H54 (cell line): ENCODE data around the gene PLPP4.

ENCODE experiments used
- DNase-seq: peaks from one replicate; pipeline ENCODE4 v3.0.0; 2011; ENCODE audit warnings: low spot score, mixed read lengths; ENCODE audit not compliant: insufficient read length
- FAIRE-seq: peaks from 3 replicates; lab custom pipeline; 2011; peaks lifted over from hg19 to GRCh38; lab: Jason Lieb, UNC
- POLR2A ChIP-seq: IDR thresholded peaks from 2 replicates; pipeline ENCODE4 v1.6.1; 2011; ENCODE audit warnings: low read depth, mild to moderate bottlenecking, low read length

The PLPP4 gene

GRCh38 chr10:120462018-120462682, 5.1 kb downstream of the PLPP4 start:
- FAIRE-seq, result no peak
- DNase-seq, result no peak
- TF ChIP-seq POLR2A, result no peak

GRCh38 chr10:120465138-120465537, 8.1 kb downstream of the PLPP4 start:
- no peak for FAIRE-seq
- no peak for DNase-seq
- TF ChIP-seq POLR2A, result no peak

- FAIRE-seq (no peak), DNase-seq (no peak)
- TF ChIP-seq POLR2A, result no peak
Observed at GRCh38 chr10:120466006-120466405, 9.0 kb downstream of the PLPP4 start.

GRCh38 chr10:120473593-120473992, 16.6 kb downstream of the PLPP4 start:
- DNase-seq (no peak), FAIRE-seq (no peak)
- no peak for TF ChIP-seq POLR2A

GRCh38 chr10:120474956-120475355, 17.9 kb downstream of the PLPP4 start:
- DNase-seq (no peak), FAIRE-seq (no peak)
- TF ChIP-seq POLR2A, result no peak

- no peak for TF ChIP-seq POLR2A
- DNase-seq (no peak), FAIRE-seq (no peak)
Observed at GRCh38 chr10:120475844-120476791, 19.1 kb downstream of the PLPP4 start.

GRCh38 chr10:120477021-120477742, 20.2 kb downstream of the PLPP4 start:
- no peak for TF ChIP-seq POLR2A
- DNase-seq (no peak), FAIRE-seq (no peak)

- no peak for TF ChIP-seq POLR2A
- no peak for DNase-seq
- FAIRE-seq, result no peak
Observed at GRCh38 chr10:120477743-120478141, 20.7 kb downstream of the PLPP4 start.

- FAIRE-seq, result no peak
- no peak for DNase-seq
- no peak for TF ChIP-seq POLR2A
Observed at GRCh38 chr10:120478386-120478785, 21.4 kb downstream of the PLPP4 start.

- no peak for DNase-seq
- FAIRE-seq, result no peak
- TF ChIP-seq POLR2A, result no peak
Observed at GRCh38 chr10:120479506-120479905, 22.5 kb downstream of the PLPP4 start.

GRCh38 chr10:120480065-120480600, 23.1 kb downstream of the PLPP4 start:
- FAIRE-seq, result no peak
- no peak for DNase-seq
- no peak for TF ChIP-seq POLR2A

- FAIRE-seq, result no peak
- no peak for TF ChIP-seq POLR2A
Observed at GRCh38 chr10:120480848-120481247, 23.8 kb downstream of the PLPP4 start.

GRCh38 chr10:120483006-120483405, 26.0 kb downstream of the PLPP4 start:
- DNase-seq (no peak), FAIRE-seq (no peak)
- TF ChIP-seq POLR2A, result no peak

More at GRCh38 chr10:120480848-120481247, 23.8 kb downstream of the PLPP4 start:
- DNase-seq, result no peak

- no peak for FAIRE-seq
- no peak for TF ChIP-seq POLR2A
- no peak for DNase-seq
Observed at GRCh38 chr10:120483651-120484301, 26.7 kb downstream of the PLPP4 start.
